Stimulated activated CD8-positive, alpha-beta memory T cell treated with anti-CD3 and anti-CD28 coated beads, Interleukin-4, amount 100 ng/mL, for 4 hours (primary cell): ENCODE measurements around the gene DERL2.
A peak's percentile ranks its signal among the peaks of the same experiment; 100 is the strongest.

Experiments used
- DNase-seq, 2 donors: peaks; one replicate each; pipeline ENCODE4 v3.0.0-alpha.2; 2020; ENCODE audit warnings: low read depth in 2 of 2, low spot score in 1 of 2

DERL2 gene

DNA sequence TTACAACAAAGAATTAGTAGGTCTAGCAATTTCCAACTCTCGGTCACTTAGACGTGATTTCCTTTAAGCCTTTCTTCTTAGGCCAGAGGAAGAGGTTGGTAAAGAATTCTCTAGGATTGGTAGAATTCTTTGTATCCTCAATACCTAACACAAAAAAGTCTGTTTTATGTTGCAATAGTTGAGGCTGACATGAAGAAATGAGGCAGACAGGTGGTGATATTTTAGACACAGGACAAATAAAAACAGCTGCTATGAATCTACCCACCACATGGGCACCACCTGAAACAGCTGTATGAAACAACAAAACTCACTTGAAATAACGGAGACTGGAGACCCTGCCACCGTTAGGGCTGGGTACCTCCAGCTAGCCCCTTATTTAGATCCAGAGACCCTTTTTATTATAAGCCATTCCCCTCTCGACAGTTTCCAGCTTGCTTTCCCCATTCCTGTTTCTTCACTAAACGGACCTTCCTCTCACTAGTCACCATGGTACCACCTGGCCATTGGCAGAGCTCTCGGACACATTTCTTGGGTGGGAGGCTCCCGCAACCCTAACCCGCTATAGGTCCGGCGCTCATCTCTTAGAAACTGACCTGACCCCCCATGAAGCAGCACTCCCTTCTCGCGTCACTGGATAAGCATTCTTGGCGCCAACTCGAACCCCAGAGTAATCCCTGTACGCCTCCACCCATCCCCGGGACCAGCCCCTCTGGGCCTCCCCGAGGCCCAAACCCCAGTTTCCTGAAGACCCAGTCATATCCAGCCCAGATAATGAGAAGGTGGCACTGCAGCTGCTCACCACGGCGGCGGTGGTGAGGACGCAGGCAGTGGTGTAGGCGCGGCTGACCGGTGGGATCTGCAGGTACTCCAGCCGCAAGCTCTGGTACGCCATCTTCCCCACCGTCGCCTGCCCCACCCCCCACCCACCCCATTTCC, at the start of gene DERL2:
Gene DERL2, minus strand, starts transcription at position 909 of the 936 bp plus-strand sequence. Its CDS starts 17 bp downstream, at position 892.
- DNase-seq: no peak

DNA sequence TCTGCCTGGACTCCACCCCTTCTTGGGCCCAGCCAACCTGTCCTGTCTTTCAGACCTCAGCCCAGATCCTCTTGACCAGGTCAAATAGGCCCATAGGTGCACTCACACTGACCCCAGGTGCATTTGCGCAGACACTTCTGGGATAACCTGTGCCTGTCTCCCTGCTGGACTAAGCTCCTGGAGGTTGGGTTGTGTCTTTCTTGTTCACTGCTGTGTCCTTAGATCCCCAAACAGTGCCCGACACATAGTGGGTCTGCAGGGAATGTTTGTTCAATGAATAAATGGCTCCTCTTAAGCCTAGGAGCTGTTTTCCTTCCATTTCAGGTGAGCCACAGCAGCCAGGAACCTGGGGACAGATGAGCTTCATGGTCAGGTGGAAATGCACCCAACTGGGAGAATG, 49.5 kb upstream of the DERL2 start:
- DNase-seq: no peak

DNA sequence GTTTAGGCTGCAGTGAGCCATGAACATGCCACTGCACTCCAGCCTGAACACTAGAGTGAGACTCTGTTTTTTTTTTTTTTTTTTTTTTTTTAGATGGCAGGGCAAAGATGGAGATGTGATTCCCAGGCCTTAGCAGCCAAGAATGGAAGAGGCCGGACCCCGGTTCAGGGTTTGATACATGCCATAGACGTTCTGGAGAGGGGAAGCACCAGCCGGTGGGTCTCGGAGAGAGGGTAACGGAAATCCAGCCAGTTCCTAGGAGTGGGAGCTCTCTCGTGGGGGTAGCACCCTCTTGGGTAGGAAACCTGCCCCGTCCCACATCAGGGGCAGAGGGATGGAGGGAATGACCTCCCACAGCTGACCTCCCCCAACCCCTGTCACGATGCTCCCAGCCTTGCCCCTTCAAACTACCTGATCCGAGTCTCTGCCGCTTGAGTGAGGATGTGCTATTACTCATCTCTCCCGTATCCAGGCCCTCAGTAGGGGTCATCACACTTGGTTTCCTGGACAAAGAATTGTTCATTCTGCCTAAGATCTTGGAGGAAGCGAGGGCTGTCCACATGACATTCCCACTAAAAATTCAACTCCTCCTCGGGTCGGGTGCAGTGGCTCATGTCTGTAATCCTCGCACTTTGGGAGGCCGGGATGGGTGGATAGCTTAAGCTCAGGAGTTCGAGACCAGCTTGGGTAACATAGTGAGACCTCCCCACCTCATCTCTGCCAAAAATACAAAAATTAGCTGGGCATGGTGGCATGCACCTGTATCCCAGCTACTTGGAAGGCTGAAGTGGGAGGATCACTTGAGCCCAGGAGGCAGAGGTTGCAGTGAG, 47.7 kb upstream of the DERL2 start:
- DNase-seq: no peak

DNA sequence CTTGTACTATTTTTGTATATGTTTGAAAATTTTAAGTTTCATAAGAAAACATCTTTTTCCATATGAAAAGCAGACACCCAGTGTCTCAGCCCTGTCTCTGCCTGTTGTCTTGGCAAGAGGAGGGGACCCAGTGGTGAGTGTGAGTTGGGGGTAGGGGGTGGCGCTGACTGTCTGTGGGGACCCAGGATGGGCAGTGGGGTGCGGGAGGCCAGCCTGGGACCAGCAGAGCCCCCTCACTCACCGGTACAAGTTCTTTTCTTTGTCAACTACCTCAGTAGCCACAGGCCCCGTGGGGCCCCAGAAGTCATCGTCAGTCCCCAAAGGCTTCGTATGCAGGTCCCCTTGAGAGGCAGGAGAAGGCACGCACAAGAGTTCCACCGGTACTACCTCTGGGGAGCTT, 46.6 kb upstream of the DERL2 start:
- no peak for DNase-seq

DNA sequence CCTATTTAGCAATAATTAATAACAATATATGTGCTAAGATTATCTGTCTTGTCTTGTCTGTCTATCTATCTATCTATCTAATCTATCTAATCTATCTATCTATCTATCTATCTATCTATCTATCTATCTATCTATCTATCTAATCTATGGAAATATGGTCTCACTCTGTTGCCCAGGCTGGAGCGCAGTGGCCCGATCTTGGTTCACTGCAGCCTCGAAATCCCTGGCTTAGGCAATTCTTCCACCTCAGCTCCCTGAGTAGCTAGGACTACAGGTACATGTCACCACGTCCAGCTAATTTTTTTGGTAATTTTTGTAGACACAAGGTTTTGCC, 45.1 kb upstream of the DERL2 start:
- no peak for DNase-seq

DNA sequence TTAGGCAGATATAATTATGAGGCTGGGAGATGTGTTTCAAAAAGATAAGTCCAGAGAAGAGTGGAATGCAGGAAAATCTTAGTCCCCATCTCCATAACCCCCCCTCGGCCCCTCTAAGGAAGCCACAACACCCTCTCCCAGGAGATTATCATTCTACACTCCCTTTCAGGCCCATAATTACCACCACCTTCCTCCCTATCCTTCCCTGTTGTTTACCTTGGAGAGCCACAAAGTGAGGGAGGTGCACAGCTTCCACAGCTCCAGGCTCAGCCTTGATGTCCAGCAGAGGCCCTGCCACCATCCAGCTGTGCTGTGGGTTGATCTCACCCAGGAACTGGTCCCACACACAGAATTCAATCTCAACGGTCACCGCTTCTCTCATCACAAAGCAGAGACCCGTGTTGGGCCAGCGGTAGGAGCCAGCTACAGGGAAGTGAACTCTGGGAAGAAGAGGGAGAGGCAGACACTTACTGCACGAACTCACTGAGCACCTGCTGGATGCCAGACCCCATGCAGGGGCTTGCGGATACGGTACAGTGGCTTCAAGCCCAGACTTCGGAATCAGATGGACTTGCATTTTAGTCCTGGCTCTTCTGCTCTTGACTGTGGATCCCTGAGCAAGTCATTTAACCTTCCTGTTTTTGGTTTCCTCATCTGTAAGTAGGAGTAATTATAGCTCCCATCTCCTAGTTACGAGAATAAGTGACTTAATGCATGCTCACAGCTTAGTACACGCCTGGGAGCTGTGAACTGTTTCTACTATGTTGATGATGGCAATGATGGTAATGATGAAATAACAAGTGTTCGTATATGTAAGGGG, 44.5 kb upstream of the DERL2 start:
- DNase-seq: no peak

DNA sequence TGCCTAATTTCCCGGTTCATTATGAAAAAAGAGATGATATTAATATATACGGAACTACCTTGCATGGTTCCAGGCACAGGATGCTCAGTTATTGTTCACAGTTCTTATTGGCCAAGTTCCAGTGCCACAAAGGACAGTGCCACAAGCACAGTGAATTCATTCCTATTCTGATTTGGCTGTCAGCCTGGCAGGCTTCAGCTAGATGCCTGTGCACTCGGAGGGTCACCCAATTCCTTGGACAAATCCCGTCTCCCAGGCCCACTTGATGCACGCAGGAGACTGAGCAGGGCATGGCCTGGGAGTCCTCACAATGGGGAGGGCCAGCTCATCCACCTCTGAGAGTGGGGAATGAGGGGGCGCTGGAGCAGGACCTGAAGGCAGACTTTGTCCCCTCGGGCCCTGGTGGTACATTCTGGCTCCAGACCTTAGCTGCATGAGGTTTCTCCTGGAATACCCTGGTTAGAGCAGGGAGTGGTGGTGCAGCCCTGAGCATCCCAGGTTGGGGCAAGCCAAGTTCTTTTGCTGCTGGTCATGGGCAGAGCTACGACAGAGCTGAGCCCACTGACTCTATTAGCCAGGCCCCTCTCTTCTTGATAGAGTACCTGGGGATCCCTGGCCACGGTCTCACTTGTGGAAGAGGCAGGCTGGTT, 41.7 kb upstream of the DERL2 start:
- DNase-seq: no peak

DNA sequence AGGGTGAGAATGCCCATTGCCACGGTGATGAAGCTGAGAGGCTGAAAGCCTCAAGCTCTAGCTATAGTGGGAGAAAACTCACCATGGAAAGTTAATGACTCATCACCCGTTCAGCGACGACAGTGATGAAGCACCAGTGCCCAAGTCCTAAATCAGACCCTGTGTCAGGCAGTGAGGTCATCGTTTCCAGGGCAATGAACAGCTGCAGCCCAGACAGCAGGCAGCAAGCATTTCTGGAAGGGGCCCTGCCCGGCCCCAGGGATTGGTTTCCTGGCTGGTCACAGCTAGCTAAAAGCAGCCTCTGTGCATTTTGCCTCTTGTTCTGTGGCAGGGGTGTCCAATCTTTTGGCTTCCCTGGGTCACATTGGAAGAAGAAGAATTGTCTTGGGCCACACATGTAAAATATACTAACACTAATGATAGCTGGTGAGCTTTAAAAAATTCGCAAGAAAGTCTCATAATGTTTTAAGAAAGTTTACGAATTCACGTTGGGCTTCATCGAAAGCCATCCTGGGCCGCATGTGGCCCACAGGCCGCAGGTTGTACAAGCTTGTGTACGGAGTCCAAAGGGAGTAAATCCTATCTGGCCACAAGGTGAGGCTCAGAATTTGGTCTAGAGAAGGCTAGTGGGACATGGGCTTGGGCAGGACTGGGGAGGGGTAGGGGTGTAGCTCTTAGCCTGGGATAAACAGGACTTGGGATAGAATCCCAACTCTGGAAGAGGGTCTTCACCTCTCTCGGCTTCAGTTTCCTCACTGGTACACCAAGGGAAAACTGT, 41.0 kb upstream of the DERL2 start:
- peak; percentile 3 to 22 for DNase-seq

DNA sequence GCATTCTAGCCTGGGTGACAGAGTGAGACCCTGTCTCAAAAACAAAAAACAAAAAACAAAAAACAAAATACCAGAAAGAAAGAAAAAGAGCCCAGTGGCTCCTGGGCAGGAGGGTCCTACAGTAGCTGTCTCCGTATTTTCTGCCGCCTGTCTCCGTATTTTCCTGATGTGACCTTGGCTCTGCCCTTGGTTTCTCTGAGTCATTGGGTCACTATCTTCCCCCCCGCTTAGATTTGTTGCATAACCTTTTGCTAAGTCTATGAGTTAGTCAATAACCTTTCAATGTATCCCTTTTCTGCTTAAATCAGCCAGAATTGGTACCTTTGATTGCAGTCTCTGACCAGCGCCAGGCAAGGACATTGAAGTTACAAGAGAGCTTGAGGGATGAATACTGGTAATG, 37.3 kb upstream of the DERL2 start:
- no peak for DNase-seq

DNA sequence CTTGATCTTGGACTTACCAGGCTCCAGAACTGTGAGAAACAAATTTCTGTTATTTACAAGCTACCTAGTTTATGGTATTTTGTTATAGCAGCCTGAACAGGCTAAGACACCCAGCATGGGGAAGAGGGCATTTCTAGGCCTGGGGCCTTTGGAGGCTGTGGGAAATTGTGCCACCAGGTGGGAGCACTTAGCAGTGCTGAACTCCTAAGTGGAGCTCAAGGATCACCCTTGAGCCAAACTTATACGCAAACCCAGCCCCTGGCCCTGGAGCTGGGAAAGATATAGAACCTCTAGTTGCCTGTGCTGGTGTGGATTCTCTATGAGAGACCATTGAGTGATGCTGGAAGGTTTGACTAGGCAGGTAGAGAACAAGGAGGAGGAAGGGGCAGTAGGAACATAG, 36.5 kb upstream of the DERL2 start:
- no peak for DNase-seq

DNA sequence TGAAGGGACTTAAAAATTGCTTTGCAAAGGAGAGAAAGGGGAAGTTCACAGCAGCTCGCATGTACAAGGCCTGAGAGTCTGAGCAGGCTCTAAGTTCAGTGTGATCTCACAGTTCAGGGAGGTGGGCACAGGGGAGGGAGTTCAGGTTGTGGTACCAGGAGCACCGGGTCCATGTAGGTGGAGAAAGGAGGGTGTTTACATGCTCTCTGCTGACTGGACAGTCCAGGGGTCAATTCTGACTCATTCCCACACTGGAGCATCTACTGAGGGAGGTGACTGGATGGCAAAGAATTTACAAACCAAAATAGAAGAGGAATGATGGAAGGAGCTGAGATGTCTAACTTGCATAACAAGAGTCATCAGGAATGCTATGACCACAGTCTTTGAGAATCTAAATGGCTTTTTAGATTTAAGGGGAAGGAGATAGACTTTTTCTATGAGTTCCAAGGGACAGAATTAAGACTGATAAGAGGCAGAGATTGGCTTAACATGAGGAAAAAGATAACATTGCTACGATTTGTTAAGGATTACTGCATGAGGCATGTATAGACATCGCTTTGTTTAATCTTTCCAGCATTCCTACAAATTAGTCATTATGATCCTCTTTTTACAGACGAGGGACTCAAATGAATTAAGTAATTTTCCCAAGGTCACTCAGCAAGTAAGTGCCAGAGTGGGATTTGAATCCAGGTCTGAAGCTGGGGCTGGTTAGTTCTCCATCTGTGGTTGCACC, 30.2 kb upstream of the DERL2 start:
- no peak for DNase-seq

DNA sequence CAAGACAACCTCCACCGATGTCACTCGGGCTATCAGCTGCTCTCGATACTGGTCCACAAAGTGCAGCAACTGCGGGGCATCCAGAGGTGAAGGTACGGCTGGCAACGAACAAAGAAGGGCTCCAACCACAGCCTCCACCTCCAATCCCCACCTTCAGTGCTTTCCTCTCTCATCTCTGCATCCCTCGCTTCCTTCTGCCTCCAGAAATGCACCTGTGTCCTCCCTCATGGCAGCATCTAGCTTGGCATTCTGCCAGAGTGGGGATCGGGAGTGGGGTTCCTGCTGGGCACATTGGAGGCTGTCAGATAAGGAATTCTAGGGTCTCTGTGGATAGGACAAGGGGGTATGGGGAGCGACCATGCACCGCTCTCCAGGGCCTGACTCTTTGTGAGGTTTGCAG, 29.0 kb upstream of the DERL2 start:
- DNase-seq: no peak

DNA sequence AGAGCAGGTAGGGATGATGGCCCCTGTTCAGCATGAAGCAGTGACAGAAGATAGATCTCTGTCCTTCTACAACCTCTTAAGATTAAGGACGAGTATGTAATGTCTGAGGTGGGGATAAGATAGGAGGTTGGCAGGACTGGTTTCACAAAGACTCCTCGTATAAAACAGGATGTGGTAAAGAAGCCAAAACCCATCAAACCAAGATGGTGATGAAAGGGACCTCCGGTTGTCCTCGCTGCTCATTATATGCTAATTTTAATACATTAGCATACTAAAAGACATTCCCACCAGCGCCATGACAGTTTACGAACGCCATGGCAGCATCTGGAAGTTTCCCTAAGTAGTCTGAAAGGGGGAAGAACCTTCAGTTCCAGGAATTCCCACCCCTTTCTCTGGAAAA, 27.6 kb upstream of the DERL2 start:
- no peak for DNase-seq

DNA sequence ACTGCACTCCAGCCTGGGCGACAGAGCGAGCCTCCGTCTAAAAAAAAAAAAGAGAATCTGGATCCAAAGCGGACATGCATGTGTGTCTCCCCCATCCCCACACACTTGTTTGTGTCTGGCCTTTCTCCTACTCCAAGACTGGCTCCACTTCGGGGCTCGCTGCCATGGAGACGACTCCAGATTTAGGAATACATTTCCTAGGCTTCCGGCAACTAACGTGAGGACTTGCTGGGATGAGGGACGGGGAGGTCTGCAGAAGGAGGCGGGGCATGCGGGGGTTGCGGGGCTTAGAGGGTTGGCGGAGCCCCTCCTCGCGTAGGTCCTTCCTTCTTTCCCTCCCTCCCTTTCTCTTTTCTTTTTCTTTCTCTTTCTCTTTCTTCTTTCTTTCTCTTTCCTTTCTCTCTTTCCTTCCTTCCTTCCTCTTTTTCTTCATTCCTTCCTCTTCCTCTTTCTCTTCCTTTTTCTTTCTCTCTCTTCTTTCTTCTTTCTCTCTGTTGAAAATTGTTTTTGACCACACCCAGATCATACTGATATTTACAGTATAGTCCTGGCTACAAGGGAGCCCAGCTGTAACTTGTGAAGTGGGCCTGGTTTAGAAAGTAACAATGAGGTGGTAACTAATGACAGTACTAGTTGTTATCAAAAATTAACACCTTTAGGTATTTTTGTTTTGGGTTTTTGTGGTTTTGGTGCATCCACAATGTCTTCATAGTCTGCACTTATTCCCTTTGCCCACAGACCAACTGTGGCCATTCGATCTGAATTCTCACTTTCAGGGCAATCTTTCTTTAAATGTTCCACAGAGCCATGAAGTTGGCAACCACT, 25.6 kb upstream of the DERL2 start:
- no peak for DNase-seq

DNA sequence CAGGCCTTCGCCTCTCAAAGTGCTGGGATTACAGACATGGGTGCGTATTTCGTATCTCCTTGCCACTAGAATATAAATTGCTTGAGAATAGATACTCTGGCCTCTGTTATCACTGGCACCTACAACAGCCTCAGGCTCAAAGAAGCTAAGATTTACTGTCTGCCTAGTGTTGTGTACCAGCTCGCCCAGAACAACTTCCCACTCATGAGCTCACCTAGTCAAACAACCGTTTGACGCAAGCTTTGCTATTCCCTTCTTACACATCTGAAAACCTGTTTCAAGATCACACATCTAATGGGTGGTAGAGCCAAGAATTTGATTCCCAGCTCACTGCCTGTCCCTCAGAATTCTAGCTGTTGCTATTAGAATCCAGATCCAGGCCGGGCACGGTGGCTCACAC, 24.8 kb upstream of the DERL2 start:
- no peak for DNase-seq

DNA sequence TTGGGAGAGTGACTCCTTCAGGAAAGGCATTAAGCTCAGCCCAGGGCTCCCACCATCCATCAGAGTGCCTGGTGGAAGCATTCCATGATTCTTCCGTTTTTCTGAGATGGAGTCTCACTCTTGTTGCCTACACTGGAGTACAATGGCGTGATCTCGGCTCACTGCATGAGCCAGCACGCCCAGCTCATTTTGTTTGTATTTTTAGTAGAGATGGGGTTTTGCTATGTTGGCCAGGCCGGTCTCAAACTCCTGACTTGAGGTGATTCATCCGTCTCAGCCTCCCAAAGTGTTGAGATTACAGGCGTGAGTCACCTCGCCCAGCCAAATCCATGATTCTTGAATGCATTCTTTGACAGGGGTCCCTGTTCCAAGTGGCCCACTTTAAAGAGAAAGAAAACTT, 23.5 kb upstream of the DERL2 start:
- DNase-seq: no peak

DNA sequence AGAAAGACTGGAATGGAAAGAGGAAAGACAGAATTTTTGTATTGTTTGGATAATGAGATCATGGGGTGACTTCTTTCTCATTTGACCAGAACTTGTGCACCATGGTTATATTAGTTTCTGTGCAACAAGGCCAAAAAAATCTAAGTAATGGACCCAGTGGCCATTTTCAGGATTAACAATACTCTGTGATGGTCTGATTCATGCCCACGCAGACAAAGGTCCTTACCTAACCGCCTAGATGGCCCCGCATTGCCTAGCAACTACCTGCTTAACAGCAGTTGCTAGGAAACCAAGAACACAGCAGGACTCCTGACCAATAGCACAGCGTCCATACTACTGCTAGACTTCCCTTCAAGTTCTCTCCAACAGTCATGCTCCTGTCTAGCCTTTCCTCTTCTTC, 22.8 kb upstream of the DERL2 start:
- DNase-seq: no peak

DNA sequence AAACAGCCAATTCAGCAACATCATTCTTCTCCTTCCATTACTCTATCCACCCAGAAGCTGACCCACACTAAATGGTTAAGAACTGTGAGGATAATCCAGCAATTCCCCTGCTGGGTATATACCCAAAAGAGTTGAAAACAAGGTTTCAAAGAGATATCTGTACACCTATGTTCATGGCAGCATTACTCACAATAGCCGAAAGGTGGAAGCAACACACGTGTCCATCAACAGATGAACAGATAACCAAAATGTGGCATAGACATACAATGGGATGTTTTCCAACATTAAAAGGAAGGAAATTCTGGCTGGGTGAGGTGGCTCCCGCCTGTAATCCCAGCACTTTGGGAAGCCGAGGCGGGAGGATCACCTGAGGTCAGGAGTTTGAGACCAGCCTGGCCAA, 20.3 kb upstream of the DERL2 start:
- no peak for DNase-seq

DNA sequence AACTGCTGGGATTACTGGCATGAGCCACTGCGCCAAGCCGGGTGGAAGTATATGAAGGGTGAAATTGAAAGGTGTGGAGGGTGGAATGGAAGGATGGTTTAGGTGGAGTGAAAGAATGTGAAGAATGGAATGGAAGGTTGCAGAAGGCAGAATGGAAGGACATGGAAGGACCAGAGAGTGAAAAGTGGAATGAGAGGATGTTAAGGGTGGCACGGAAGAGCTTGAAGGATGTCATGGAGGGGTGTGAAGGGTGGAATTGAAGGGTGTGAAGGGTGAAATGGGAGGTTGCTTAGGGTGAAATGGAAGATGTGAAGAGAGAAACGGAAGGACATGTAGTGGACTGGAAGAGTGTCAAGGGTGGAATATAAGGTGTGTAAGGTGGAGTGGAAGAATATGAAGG, 16.6 kb upstream of the DERL2 start:
- no peak for DNase-seq
